AG04449 (cell line): ENCODE results near the gene ADO.

Experiments used
- CTCF ChIA-PET: fragments of 350-600 bp; formaldehyde crosslinking; extraction: SDS; loops from one replicate; lab custom pipeline; 2021; ENCODE audit warnings: antibody characterized with exemption; lab: Yijun Ruan, JAX
- POLR2A ChIA-PET: fragments of 400-600, 350-600 bp; formaldehyde crosslinking; extraction: SDS; loops from one replicate; lab custom pipeline; 2020; ENCODE audit warnings: antibody characterized with exemption, inconsistent platforms; lab: Yijun Ruan, JAX
- DNase-seq: peaks from one replicate; pipeline ENCODE4 v3.0.0-alpha.2; 2010; ENCODE audit warnings: low read depth, low spot score
- H3K4me3 ChIP-seq: 2 replicates; pipeline ENCODE4 v1.5.1; 2011; ENCODE audit warnings: low read depth, mild to moderate bottlenecking, control low read depth, low read length
- TF ChIP-seq, protein P1 (sequence below): IDR thresholded peaks from one replicate; pipeline ENCODE4 v1.5.1; 2011; ENCODE audit warnings: mild to moderate bottlenecking, moderate library complexity, low read length, control low read depth, inconsistent platforms; ENCODE audit not compliant: insufficient read depth; ENCODE audit errors: missing control alignments

ADO gene

DNA sequence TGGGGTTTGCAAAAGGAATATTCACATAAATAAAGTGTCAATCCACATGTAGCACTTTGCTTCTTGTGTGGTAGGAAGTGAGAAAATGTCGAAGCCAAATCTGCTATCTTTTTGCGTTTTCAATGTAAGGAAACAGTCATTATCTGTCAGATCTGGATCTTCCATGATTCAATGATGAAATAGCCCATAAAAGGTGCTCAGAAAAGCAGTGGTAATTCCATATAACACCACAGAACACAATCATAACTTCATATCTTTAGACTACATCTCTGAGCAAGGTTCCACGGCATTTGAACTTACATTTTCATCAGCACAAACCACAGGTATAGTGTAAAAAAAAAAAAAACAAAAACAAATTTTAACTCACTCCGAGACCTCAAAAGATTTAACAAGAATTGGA is 51.5 kb downstream of the ADO start:
- ChIA-PET POLR2A (no interaction called here), CTCF (no interaction called here)
- H3K4me3 ChIP-seq, result no peak overlapping the region
- TF ChIP-seq, protein P1, sequence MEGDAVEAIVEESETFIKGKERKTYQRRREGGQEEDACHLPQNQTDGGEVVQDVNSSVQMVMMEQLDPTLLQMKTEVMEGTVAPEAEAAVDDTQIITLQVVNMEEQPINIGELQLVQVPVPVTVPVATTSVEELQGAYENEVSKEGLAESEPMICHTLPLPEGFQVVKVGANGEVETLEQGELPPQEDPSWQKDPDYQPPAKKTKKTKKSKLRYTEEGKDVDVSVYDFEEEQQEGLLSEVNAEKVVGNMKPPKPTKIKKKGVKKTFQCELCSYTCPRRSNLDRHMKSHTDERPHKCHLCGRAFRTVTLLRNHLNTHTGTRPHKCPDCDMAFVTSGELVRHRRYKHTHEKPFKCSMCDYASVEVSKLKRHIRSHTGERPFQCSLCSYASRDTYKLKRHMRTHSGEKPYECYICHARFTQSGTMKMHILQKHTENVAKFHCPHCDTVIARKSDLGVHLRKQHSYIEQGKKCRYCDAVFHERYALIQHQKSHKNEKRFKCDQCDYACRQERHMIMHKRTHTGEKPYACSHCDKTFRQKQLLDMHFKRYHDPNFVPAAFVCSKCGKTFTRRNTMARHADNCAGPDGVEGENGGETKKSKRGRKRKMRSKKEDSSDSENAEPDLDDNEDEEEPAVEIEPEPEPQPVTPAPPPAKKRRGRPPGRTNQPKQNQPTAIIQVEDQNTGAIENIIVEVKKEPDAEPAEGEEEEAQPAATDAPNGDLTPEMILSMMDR, result no peak
- DNase-seq, result no peak
